HG02884 (cell line): Measurements from ENCODE around the gene NPTN.

Source experiments
- ATAC-seq: cut with Tn5 transposase; IDR thresholded peaks from one replicate; pipeline ENCODE4 v1.9.1; 2021; ENCODE audit warnings: mild to moderate bottlenecking, moderate library complexity; ENCODE audit not compliant: unreplicated experiment

The NPTN gene

GRCh38 chr15:73522011-73522410 lies 111.2 kb downstream of the NPTN start:
- ATAC-seq, result no peak

DNA sequence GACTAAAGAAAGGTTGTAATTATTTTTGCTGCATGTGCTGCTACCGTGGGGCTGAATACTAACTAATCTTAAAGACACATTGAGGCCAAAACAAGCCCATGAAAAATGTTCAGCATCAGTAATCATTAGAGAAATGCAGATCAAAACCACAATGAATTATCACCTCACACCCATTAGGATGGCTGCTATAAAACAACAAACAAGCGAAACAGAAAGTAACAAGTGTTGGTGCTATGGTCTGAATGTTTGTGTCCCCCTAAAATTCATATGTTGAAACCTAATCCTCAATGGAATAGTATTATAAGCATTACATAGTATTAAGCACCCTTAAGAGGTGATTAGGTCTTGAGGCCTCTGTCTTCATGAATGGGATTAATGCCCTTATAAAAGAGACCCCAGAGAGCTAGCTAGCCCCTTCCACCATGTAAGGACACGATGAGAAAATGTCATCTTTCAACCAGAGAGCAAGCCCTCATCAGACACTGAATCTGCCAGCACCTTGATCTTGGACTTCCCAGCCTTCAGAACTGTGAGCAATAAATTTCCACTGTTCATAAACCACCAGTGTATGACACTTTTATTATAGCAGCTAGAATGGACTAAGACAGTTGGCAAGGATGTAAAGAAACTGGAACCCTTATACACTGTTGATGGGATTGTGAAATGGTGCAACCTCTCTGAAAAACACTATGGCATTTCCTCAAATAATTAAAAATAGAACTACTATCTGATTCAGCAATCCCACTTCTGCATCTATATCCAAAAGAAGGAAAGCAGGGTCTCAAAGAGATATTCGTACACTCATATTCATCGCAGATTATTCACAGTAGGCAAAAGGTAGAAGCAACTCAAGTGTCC lies 114.1 kb downstream of the NPTN start:
- no peak for ATAC-seq

- ATAC-seq, result no peak
Observed at GRCh38 chr15:73518180-73518862, 114.9 kb downstream of the NPTN start.

- no peak for ATAC-seq
Observed at GRCh38 chr15:73517566-73517965, 115.6 kb downstream of the NPTN start.

DNA sequence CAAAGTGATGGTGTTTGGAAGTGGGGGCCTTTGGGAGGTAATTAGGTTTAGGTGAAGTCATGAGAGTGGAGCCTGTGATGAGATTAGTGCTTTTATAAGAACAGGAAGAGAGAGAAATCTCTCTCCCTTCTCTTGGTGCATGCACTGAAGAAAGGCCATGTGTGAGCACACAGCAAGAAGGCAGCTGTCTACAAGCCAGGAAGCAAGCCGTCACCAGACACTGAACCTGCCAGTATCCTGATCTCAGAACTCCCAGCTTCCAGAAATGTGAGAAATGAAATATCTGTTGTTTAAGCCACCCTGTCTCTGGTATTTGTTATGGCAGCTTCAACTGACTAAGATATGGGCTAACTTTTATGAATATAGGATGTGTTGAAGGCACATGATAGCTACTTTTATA lies 117.7 kb downstream of the NPTN start:
- ATAC-seq, result no peak
